Lower leg skin (tissue), 3 donors: Measurements from ENCODE around the gene SCRG1.

ENCODE experiments used
- POLR2A ChIP-seq, 2 donors: fragments of 450-650 bp; IDR thresholded peaks; one replicate each; pipeline ENCODE4 v1.6.1; 2016 to 2017; ENCODE audit warnings: antibody characterized with exemption in 2 of 2, mild to moderate bottlenecking in 1 of 2, moderate library complexity in 1 of 2
- TF ChIP-seq, protein P1 (sequence below), 3 donors: fragments of 450-650 bp; IDR thresholded peaks; one replicate each; pipeline ENCODE4 v1.5.1; 2016; ENCODE audit warnings: antibody characterized with exemption in 3 of 3, mild to moderate bottlenecking in 3 of 3, moderate library complexity in 2 of 3

DNA sequence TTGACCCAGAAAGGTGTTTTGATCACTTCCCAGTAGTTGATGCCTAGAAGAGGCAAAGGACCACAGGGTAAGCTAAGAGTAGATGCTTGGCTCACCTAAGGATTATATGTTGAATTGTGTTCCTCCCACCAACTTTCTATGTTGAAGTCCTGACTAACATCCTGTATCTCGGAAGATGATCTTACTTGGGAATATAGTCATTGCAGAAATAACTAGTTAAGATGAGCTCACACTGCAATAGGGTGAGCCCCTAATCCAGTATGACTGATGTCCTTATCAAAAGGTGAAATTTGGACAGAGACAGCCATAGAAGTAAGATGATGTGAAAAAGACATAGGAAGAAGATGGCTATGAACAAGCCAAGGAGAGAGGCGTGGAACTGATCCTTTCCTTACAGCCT, 61.5 kb downstream of the SCRG1 start:
- TF ChIP-seq POLR2A (IDR thresholded peaks at IDR 0.05) = no peak
- TF ChIP-seq, protein P1, sequence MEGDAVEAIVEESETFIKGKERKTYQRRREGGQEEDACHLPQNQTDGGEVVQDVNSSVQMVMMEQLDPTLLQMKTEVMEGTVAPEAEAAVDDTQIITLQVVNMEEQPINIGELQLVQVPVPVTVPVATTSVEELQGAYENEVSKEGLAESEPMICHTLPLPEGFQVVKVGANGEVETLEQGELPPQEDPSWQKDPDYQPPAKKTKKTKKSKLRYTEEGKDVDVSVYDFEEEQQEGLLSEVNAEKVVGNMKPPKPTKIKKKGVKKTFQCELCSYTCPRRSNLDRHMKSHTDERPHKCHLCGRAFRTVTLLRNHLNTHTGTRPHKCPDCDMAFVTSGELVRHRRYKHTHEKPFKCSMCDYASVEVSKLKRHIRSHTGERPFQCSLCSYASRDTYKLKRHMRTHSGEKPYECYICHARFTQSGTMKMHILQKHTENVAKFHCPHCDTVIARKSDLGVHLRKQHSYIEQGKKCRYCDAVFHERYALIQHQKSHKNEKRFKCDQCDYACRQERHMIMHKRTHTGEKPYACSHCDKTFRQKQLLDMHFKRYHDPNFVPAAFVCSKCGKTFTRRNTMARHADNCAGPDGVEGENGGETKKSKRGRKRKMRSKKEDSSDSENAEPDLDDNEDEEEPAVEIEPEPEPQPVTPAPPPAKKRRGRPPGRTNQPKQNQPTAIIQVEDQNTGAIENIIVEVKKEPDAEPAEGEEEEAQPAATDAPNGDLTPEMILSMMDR (IDR thresholded peaks at IDR 0.05) = no peak
